ENCODE results near the gene PPP1R12B.

Gene PPP1R12B, protein sequence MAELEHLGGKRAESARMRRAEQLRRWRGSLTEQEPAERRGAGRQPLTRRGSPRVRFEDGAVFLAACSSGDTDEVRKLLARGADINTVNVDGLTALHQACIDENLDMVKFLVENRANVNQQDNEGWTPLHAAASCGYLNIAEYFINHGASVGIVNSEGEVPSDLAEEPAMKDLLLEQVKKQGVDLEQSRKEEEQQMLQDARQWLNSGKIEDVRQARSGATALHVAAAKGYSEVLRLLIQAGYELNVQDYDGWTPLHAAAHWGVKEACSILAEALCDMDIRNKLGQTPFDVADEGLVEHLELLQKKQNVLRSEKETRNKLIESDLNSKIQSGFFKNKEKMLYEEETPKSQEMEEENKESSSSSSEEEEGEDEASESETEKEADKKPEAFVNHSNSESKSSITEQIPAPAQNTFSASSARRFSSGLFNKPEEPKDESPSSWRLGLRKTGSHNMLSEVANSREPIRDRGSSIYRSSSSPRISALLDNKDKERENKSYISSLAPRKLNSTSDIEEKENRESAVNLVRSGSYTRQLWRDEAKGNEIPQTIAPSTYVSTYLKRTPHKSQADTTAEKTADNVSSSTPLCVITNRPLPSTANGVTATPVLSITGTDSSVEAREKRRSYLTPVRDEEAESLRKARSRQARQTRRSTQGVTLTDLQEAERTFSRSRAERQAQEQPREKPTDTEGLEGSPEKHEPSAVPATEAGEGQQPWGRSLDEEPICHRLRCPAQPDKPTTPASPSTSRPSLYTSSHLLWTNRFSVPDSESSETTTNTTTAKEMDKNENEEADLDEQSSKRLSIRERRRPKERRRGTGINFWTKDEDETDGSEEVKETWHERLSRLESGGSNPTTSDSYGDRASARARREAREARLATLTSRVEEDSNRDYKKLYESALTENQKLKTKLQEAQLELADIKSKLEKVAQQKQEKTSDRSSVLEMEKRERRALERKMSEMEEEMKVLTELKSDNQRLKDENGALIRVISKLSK

DNA sequence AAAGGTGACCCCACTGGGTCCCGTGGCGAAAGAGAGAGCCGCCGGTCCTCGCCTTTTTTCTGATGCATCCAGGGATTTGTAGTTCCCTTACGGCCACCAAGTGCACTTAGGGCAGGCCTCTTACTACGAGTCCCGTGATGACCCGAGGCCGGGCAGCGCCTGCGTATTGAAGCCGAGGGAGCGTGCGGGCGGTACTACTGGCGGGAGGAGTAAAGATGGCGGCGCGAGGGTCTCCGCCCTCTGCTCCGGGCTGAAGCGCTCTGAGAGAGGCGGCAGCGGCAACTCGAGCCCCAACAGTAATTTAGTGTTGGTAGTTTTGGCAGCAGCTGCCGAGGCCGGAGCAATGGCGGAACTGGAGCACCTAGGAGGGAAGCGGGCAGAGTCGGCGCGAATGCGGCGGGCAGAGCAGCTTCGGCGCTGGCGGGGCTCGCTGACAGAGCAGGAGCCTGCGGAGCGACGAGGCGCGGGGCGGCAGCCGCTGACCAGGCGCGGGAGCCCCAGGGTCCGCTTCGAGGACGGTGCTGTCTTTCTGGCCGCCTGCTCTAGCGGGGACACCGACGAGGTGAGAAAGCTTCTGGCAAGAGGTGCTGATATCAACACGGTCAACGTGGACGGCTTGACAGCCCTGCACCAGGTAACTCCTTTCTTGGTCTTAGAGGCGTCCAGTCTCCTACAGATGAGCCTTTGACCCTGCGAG lies at the start of gene PPP1R12B:
PPP1R12B (plus strand) TSS at position 191 of the 697 bp plus-strand sequence; CDS start at position 344, 153 bp downstream.
- DNase-seq: peak; percentile 99

DNA sequence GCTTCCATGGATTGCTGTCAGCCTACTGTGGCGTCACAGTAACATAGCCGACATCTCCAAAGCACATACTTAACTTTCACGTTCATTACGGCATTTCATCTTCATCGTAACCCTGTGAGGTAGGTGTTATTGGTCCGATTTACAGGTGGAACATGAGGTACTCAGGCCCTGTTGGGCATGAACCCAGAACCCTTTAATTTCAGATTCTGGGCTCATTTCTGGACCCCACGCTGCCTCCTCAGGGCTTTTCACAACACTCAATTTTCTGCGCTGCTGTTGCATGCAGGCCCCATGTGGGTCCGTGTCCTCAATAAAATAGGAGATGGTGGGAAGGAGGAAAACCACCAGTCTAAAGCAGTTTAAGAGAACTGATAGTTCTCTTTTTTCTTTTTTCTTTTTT lies 46.3 kb upstream of the PPP1R12B start:
- no peak for DNase-seq

DNA sequence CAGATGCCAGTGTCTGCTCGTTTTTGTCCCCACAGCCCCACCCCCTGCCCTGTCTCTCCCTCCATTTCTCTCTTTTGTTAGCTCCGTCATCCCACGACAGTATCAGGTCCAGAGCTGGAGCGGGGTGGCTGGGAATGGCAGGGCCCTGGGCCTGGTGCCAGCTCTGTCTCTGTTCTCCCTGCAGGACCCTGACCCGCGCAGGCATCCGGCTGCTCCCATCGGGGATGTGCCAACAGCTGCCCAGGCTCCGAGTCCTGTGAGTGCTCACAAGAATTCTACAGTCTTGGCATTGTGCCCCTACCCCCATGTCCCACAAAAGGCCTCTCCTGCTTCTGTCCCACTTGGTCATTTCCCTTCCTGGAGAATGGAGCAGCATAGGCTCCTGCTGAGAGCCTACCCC lies 44.1 kb upstream of the PPP1R12B start:
- DNase-seq: peak; percentile 40

DNA sequence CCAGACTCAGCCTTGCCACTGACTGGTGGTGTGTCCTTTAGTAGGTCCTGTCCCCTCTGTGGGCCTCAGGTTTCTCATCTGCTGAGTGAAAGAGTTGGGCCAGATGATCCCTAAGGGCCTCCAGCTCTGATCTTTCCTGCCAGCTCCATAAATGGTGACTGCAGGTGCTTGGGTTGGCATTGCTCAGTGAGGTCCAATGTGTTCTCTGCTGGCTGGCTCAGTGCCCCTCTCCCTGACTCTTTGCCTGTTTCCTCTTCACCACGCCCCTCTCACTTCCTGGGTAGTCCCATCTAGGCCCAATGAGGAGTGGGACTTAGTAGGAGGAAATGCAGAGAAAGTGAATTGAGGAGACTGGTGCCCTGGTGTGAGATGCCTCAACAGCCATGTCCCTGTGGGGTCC lies 43.3 kb upstream of the PPP1R12B start:
- DNase-seq: no peak

DNA sequence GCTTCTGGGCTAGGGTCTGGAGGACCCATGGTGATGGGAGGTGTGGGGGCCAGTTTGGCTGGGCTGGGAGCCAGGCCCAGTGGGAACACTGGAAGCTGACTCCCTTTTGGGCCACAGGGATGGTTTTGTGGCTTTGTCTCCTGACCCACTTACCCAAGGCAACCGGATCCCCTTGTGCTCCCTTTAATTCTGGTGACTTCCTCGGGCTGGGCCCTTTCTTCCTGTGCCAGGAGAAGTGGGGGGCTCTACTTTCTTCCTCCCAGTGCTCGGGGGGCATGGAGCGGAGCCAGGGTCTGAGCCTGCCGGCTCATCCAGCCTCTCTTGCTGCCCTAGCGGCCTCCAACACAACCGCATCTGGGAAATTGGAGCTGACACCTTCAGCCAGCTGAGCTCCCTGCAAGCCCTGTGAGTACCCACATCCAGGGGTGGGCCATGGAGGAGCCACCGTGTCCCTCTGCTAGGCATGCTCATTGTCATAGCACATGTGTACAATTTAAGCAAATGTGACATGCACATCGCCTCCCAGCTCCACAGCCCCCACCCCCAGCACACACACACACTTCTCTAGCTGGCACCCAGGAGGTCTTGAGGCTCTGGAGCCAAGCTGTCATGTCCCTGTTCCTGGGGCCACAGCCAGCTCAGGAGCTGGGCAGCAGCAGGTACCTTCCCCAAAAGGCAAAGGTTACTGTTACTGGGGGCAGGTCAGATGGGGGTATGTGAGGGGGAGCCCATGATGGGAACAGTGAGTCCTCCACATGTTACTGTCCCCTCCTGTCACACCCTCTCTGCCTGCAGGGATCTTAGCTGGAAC lies 41.8 kb upstream of the PPP1R12B start:
- no peak for DNase-seq

DNA sequence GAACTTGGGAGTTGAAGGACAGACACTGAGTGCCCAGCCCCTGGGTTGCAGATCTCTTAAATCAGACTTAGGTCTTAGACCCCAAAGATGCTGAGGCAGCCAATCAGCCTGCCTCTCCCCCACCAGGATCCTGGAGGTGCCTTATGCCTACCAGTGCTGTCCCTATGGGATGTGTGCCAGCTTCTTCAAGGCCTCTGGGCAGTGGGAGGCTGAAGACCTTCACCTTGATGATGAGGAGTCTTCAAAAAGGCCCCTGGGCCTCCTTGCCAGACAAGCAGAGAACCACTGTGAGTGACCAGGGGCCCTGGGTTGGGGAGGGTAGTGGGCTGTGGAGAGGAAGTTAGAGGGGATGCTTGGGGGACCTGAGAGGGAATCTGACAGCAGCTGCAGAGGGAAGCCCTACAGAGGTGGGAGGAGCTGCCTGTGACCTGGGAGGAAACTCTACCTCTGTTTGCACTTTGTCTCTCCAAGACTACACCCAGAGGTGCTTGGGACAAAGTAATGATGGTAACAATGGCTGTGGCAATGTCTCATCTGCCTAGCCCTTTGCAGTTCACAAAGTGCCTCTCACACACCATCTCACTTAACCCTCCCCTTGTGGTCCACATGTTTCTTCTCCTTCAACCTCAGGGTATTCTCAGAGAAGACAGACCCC lies 38.3 kb upstream of the PPP1R12B start:
- DNase-seq: no peak

DNA sequence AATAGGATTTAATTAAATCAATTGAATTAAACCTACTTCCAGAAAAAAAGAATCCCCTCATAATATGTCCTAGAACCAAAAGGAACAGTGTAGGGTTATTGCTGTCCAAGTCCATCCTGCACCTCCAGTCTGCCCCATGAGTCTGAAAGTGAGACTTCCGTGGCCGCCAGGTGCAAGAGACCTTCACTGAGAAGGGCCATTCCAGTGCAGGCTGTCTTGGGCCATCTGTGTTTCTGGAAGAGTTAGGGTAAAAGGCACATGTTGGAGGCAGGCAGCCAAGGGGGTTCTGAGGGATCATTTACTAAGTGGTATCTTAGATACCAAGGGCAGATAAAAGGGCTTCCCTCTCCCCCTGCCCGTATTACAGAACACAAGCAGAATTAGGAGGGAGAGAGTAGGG lies 37.8 kb upstream of the PPP1R12B start:
- no peak for DNase-seq

DNA sequence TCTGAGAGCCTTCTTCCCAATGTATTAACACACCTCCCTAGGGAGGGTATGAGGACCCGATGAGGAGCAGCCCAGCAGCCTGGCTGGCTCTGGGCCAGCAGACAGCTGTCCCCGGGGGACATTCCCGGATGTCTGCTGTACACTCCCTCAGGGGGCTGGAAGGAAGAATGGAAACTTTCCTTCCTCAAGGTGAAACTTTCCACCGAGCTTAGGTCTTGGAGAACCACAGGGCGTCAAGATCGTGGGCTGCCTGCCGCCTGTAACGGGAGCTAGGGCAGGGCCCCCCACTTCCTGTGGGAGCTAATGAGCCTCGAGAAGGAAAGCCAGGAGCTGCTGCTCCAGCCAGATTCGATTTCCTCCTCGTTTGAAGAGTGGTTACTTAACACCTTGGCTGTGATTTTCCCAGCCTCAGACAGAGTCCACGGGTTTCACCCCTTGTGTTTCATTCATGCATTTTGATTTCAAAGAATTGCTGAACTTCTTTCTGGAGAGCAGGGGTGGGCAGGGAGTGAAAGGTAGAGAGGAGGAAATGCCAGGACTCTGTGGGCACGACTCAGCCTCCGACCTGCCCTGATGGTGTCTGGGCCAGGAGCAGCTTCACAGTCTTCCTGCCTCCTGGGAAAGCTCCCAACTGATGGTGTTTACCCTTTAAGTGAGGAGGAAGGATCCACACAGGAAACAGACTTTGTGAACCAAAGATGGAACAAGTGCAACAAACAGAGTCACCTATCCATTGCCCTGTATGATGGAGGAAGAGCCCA lies 36.4 kb upstream of the PPP1R12B start:
- DNase-seq: no peak

DNA sequence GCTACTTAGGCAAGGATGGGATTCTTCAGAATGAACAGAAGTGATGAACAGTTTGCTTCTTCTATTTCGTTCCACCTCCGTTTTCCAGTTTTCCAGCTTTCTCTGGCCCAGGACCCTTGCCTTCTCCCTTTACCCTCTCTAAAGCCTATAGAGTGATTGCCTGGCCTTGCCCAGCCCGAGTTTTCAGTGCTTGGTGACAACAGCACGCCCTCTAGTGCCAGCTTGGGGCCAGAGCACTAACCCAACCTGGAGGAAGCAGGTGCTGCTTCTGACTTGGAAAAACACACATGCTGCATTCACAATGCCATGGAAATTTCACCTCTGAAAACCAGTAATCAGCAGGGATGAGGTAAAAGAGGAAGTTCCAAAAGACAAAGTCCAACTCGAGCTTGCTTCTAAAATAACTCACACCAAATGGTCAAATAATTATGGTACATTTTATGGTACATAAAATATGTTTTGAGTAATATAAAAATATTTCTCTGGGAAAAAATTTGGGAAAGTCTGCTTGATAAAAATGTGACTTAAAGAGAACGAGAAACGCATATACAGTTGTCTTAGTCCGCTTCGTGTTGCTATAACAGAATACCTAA lies 32.8 kb upstream of the PPP1R12B start:
- peak; percentile 88 for DNase-seq

DNA sequence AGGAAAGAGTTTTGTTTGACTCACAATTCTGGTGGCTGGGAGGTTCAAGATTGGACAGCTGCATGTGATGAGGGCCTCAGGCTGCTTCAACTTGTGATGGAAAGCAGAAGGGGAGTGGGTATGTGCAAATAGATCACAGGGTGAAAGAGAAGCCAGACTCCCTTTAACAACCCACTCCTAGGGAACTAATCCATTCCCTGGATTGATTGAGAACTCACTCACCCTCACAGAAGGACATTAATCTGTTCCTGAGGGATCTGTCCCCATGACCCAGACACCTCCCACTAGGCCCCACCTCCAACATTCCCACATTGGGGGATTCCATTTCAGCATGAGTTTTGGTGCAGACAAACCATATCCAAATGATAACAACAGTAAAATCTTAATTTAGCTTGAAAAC lies 32.3 kb upstream of the PPP1R12B start:
- no peak for DNase-seq

DNA sequence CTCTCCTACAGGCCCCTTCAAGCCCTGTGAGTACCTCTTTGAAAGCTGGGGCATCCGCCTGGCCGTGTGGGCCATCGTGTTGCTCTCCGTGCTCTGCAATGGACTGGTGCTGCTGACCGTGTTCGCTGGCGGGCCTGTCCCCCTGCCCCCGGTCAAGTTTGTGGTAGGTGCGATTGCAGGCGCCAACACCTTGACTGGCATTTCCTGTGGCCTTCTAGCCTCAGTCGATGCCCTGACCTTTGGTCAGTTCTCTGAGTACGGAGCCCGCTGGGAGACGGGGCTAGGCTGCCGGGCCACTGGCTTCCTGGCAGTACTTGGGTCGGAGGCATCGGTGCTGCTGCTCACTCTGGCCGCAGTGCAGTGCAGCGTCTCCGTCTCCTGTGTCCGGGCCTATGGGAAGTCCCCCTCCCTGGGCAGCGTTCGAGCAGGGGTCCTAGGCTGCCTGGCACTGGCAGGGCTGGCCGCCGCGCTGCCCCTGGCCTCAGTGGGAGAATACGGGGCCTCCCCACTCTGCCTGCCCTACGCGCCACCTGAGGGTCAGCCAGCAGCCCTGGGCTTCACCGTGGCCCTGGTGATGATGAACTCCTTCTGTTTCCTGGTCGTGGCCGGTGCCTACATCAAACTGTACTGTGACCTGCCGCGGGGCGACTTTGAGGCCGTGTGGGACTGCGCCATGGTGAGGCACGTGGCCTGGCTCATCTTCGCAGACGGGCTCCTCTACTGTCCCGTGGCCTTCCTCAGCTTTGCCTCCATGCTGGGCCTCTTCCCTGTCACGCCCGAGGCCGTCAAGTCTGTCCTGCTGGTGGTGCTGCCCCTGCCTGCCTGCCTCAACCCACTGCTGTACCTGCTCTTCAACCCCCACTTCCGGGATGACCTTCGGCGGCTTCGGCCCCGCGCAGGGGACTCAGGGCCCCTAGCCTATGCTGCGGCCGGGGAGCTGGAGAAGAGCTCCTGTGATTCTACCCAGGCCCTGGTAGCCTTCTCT lies 30.3 kb upstream of the PPP1R12B start:
- no peak for DNase-seq

DNA sequence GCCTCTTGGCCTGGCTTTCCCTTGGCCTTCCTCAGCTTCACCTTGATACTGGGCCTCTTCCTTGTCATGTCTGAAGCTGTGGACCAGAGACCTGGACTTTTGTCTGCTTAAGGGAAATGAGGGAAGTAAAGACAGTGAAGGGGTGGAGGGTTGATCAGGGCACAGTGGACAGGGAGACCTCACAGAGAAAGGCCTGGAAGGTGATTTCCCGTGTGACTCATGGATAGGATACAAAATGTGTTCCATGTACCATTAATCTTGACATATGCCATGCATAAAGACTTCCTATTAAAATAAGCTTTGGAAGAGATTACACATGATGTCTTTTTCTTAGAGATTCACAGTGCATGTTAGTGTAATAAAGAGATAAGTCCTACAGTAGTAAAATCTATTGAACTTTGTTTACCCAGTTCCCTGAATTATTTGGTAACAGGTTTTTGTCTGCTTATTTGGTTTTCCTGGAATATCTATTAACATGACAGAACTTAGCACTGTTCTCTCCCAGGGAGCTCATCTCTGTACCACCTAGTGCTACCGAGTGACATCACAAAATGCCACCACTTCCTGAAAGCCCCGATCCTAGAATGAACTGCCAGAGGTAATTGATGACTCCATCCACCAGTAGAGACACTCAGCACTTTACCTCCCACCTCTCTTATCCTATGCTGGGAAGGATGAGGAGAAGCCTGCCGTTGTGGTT lies 29.0 kb upstream of the PPP1R12B start:
- DNase-seq: no peak

DNA sequence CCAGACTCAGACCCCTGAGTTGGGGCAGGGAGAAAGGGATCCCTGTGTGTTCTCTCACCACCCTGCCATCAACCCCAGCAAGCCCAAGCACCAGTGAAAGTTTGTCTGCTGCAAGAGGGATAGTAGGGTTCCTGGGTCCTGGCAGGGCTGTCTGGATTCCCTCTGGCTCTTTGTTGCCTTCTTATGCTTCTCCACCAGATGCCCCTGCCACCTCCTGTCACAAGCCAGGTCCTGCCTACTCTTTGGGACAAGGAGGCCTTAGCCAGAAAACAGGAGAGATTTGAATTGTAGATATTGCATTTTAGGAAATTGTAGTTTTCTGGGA lies 28.5 kb upstream of the PPP1R12B start:
- DNase-seq: no peak

DNA sequence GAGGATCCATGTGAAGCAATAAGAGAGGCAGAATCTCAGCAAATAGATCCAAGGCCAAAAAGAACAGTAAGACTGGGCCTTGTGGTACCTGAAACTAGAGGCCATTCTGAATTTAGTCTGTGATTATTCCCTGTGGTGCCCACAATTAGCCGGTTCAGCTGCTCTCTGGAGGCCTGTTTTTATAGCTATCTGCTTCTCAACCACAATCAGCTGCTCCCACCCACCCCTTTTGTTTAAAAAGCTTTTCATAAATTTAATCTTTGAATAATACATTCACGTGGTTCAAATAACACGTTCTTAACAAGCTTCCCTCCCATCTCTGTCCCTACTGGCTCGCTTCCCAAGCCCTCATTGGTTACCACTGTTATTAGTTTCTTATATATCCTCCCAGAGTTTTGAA lies 24.8 kb upstream of the PPP1R12B start:
- no peak for DNase-seq

DNA sequence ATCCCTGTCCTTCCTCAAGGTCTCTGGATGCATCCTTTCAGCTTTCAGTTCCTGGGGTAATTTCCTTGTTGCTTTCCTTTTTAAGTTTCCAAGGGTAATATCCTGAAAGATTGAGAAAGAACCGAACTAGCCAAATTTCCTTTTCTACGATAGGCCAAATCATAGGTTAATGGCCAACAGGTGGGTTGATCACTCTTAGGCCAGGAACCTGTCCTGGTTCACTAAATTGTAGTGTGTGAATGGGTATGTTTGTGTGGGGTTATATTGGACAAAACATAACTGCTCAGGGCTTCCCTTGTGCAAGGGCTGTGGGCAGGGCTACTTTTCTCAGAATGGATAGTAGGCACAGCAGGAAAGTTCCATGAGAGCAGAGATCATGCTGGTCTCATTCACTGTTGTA lies 23.9 kb upstream of the PPP1R12B start:
- no peak for DNase-seq

DNA sequence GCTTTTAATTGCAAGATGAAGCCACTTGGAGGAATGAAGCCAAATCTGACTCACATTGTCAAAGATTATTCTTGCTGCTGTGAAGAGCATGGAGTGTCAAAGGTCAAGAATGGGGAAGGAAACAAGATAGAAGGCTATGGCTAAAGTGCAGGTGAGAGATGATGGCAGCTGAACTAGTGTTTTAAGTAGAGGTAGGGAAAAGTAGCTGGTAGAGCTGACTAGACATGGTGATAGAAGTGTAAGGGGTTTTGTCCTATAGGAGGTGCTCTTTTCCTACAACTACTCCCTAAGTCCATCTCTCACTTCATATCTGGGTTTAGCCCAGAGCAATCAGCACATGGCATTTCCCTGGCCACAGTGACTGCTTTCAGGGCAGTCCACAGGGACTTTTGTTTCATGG lies 18.6 kb upstream of the PPP1R12B start:
- DNase-seq: no peak

DNA sequence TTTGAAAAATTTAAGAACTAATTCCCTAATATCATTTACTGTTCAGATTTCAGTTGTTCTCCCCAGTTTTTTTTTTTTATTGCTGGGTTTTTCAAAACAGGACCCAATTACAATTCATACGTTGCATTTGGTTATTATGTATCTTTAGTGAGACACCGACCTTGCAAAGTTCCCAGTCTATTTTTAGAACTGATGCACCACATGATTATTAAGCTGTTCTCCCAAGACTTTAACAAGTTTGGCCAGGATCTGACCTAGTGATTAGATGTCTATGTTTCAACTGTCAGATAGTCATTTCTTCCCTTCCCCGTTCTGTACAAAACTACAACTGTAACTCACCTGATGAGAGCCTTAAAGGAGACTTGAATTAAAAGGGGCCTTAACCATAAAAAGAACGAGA lies 14.6 kb upstream of the PPP1R12B start:
- no peak for DNase-seq

DNA sequence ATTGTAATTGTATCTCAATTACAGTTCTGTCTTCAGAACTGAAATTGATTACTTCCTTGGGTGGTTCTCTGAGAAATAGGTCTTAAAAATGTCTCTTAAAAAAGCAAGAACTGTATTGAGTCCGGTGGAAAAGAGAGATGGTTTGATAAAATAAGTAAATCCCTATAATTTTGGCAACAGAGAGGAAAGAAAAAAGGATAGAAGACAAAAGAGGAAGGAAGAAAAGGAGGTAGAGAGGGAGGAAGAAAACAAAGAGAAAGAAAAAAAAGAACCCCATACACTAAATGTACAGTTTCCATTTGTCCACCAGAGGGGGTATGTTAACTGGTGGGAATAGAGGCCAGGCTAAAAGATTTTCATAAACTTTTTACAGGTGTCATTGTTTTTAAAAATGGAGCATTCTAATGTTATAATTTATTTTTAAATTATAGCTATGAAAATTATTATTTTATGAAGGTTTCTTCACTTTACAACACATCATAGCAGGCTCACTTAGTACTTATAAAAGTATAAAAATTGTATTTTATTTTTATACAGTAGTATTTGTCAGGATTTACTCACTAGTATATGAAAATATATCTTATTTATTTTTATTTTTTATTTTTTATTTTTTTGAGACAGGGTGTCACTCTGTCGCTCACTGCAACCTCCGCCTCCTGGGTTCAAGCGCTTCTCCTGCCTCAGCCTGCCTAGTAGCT lies 4.7 kb upstream of the PPP1R12B start:
- peak; percentile 89 for DNase-seq

All from DMS79 treated with DMSO at 0.1 percent for 48 hours (cell line).